ENCODE measurements around the gene ZNF3.

GRCh38 chr7:100061518-100062193, 19.9 kb downstream of the ZNF3 start:
- TF ChIP-seq CTCF (conservative IDR thresholded peaks at IDR 0.05; ENCODE audit: low read depth in 2 of 2) (no peak), EZH2 (IDR thresholded peaks at IDR 0.05; ENCODE audit: low read depth, unreplicated experiment) (no peak), POLR2AphosphoS5 (IDR thresholded peaks at IDR 0.05; ENCODE audit: low read depth) (no peak), JUNB (IDR thresholded peaks at IDR 0.05; ENCODE audit: unreplicated experiment) (no peak), ZNF114 (CRISPR knock-in tag; IDR thresholded peaks at IDR 0.05) (no peak), REST (IDR thresholded peaks at IDR 0.05; ENCODE audit: unreplicated experiment) (no peak)
